ENCODE data around the gene SHISA6. TPM values are rescaled to one million over a fixed set of nuclear protein-coding genes. Genes with fewer than 3 reads are reported as not detected.

Gene SHISA6
- total RNA-seq, 1 experiment from 2014 or later: 2.9 TPM

- Histone ChIP-seq H3K4me2 (ENCODE audit: insufficient read depth, insufficient read length, low read length) (no peak overlapping the region), H2AFZ (ENCODE audit: low read length) (no peak overlapping the region), H4K20me1 (ENCODE audit: control insufficient read depth, insufficient read depth, insufficient read length) (no peaks in the 10 kb centered on the region), H2BK12ac (ENCODE audit: insufficient read length, low read depth, low read length) (no peak overlapping the region), H3T11ph (ENCODE audit: low read length) (no peak overlapping the region), H2BK20ac (ENCODE audit: low read depth, low read length, poor library complexity, severe bottlenecking) (no peak overlapping the region), H3K4ac (ENCODE audit: low read depth, low read length) (no peak overlapping the region), H3K56ac (ENCODE audit: insufficient read length, low read depth, low read length) (no peak overlapping the region), H2BK5ac (ENCODE audit: insufficient read length, low read length) (no peak overlapping the region), H3K23me2 (ENCODE audit: insufficient read length, low read depth, low read length, poor library complexity, severe bottlenecking) (no peaks in the 10 kb centered on the region), H4K5ac (ENCODE audit: insufficient read length, low read depth, low read length) (no peak overlapping the region), H3K9ac (ENCODE audit: extremely low read depth, insufficient read length, low read length) (no peak overlapping the region), H3K27me3 (ENCODE audit: insufficient read depth, low read length) (no peaks in the 10 kb centered on the region), H3K79me1 (ENCODE audit: insufficient read depth, low read depth, low read length, poor library complexity, severe bottlenecking) (no peaks in the 10 kb centered on the region), H3K9me3 (ENCODE audit: control insufficient read depth, low read depth, low read length) (no peaks in the 10 kb centered on the region), H2BK120ac (ENCODE audit: low read depth, low read length, poor library complexity, severe bottlenecking) (no peak overlapping the region), H3K4me1 (ENCODE audit: insufficient read depth, low read length) (no peaks in the 10 kb centered on the region), H3K27ac (ENCODE audit: insufficient read length, low read depth, low read length) (no peak overlapping the region), H3K18ac (ENCODE audit: insufficient read length, low read depth, low read length) (no peak overlapping the region), H3K79me2 (ENCODE audit: insufficient read depth, low read length) (no peaks in the 10 kb centered on the region), H2AK5ac (ENCODE audit: insufficient read length, low read length) (no peak overlapping the region), H3K14ac (ENCODE audit: insufficient read depth, low read length) (no peak overlapping the region), H2BK15ac (ENCODE audit: low read depth, low read length) (no peak overlapping the region), H3K23ac (ENCODE audit: insufficient read length, low read depth, low read length) (no peak overlapping the region), H4K8ac (replicated peaks; ENCODE audit: insufficient read length, low read depth, low read length) (no peak overlapping the region), H4K91ac (ENCODE audit: insufficient read length, low read depth, low read length) (no peak overlapping the region)
- TF ChIP-seq, protein P1, sequence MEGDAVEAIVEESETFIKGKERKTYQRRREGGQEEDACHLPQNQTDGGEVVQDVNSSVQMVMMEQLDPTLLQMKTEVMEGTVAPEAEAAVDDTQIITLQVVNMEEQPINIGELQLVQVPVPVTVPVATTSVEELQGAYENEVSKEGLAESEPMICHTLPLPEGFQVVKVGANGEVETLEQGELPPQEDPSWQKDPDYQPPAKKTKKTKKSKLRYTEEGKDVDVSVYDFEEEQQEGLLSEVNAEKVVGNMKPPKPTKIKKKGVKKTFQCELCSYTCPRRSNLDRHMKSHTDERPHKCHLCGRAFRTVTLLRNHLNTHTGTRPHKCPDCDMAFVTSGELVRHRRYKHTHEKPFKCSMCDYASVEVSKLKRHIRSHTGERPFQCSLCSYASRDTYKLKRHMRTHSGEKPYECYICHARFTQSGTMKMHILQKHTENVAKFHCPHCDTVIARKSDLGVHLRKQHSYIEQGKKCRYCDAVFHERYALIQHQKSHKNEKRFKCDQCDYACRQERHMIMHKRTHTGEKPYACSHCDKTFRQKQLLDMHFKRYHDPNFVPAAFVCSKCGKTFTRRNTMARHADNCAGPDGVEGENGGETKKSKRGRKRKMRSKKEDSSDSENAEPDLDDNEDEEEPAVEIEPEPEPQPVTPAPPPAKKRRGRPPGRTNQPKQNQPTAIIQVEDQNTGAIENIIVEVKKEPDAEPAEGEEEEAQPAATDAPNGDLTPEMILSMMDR (conservative IDR thresholded peaks at IDR 0.05): no peak
- WGBS (ENCODE audit: extremely low coverage, insufficient read length, low lambda C conversion rate): no CpG with 5 or more reads among the region's 9 CpGs
- Mint-ChIP-seq H3K4me1 (peaks cover 24 to 32% of the 10 kb centered on the region in 2 experiments), H3K36me3 (ENCODE audit: insufficient read depth in 1 of 3, low read depth in 3 of 3) (no peaks in the 10 kb centered on the region), H3K9me3 (no peaks in the 10 kb centered on the region), H3K27ac (no peak overlapping the region), H3K4me3 (no peak overlapping the region), H3K27me3 (ENCODE audit: low read depth) (peaks cover 23% of the 10 kb centered on the region)
- no peak for DNase-seq
These were observed 245.9 kb downstream of the SHISA6 start for GRCh38 chr17:11486868-11487310.
